ENCODE data around the gene NUCB1.

The NUCB1 gene

DNA sequence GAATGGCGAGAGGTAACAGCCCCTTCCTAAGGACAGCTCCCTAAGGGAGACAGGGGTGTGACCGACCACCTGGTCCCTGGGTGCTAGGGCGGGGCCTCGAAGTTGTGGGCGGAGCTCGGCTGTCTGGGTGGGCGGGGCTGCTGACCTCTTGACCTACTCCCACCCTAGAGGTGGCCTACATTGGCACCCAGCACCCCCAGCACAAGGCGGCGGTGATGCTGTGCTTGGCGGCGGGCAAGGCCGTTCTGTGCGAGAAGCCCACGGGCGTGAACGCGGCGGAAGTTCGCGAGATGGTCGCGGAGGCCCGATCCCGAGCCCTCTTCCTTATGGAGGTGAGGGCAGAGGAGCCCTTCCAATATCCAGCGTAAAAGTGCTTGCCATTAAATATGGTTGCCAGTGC, 35.8 kb downstream of the NUCB1 start:
- DNase-seq = no peak

DNA sequence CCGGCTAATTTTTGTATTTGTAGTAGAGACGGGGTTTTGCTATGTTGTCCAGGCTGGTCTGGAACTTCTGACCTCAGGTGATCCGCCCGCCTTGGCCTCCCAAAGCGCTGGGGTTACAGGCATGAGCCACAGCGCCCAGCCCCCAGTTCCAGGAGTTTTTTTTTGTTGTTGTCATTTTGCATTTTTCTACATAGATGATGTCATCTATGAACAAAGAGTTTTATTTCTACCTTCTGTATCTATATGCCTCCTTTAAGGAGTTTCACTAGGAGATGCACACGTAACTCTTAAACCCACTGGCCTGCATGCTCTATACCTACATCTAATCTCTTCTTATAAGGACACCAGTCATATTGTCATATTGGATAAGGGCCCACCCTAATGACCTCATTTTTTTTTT, 38.1 kb downstream of the NUCB1 start:
- no peak for DNase-seq

DNA sequence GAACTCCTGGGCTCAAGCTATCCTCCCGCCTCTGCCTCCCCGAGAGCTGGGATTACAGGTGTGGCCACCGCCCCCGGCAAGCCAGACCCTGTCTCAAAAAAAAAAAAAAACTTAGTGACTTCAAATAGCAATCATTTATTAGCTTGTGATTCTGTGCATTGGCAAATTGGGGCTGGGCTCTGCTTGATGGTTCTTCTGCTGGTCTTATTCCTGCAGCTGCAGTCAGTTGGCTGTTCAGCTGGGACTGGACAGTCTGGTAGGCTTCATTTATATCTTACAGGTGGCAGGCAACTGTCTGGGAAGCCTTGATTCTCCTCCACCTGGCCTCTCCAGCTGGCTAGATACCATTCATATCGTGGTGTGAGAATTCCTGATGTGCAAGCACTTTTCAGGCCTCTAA, 40.8 kb downstream of the NUCB1 start:
- no peak for DNase-seq

DNA sequence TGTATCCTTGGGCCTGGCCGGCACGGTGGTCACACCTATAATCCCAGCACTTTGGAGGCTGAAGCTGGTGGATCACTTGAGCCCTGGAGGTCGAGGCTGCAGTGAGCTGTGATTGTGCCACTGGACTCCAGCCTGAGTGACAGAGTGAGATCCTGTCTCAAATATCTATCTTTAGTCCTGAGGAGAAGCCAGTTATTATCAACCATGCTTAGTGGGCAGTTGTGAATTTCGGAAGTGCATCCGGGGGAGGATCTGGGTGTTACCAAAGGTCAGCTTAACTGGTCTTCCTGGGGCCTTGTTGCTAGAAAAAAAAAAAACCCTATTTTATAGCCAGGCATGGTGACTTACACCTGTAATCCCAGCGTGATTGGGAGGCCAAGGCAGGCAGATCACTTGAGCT, 43.0 kb downstream of the NUCB1 start:
- no peak for DNase-seq

DNA sequence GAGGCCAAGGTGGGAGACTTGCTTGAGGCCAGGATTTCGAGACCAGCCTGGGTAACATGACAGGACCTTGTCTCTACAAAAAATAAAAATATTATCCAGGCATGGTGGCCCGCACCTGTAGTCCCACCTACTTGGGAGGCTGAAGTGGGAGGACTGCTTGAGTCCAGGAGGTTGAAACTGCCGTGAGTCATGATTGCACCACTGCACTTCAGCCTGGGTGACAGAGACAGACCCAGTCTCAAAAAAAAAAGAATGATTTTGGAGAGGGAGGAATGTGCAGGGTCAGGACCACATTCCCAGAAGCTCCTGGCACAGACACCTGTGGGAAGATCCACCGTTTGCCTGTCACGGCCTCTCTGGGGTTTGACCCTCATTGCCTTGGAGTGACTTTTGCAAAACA, 45.3 kb downstream of the NUCB1 start:
- DNase-seq = no peak

DNA sequence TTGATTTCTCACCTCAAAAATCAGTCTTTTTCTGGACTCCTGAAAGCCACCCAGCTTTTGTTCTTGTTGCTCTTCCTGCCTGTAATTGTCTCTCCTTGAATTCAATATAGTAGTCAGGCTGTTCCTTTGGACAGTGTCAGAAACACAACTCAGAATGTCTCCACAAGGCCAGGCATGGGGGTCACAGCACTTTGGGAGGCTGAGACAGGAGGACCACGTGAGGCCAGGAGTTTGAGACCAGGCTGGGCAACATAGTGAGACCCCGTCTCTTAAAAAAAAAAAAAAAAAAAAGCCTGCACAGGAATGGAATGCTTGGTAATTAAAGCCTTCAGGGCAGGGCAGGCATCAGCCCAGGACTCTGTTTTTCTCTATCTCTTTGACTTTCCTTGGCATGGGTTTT, 45.7 kb downstream of the NUCB1 start:
- DNase-seq = no peak

DNA sequence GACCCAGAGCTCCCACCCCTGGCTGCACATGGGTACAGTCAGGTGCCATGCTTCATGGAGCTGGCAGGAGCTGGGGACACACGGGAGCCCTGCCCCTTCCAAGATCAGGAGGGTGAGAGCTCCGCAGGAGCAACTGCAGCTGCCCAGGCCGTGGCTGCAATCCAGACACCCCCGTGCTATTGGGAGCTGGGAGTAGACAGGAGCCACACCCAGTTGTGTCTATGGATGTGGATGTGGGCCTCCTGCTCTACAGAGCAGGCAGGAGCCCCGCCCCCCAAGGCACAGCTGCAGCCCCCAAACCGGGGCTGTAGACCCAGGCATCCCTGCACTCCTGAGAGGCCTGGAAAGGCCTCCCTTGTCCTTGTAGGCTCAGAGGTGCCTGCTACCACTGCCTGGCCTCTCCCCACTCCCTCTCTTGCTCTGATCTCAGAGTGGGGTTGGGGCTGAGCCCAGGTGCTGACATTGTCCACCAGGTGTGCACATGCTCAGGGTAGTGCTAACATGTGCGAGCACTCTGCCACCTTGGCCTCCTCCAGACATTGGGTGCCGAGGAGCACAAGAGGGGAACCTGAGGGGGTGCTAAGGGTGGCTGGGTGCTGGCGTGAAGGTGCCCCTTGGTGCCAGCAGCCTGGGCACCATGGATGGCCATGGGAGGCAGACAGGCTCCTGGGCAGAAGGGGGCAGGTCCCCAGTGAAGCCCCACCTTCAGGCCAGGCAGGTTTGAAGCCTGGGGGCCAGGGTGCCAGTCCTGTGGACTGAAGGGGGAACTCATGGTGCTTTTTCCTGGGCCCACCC, 46.5 kb downstream of the NUCB1 start:
- no peak for DNase-seq

DNA sequence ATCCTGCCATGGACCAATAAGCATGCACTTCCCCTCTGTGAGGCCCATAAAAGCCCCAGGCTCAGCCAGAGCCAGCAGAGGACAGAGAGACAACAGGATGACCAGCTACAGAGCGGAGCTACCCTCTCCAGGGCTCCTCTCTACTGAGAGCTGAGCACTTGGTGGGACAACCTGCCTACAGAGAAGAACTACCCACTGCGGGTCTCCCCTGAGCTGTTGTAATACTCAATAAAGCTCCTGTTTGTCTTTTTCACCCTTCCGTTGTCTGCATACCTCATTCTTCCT, 47.1 kb downstream of the NUCB1 start:
- no peak for DNase-seq

DNA sequence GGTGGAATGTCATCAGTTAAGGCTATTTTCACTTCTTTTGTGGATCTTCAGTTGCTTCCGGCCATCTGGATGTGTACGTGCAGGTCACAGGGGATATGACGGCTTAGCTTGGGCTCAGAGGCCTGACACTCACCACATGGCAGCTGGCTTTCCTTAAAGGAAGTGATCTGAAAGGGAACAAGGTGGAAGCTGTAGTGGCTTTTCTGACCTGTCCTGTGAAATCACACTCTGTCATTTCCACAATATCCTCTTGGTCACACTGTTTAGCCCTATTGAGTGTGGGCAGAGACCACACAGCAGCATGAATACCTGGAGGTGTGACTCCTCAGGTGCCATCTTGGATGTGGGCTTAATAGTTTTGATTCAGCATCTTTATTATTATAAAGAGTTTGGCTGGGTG, 50.0 kb downstream of the NUCB1 start:
- no peak for DNase-seq

GRCh38 chr19:48950830-48951519, 50.9 kb downstream of the NUCB1 start:
- no peak for DNase-seq

- no peak for DNase-seq
These were observed 53.0 kb downstream of the NUCB1 start for GRCh38 chr19:48953141-48953540.

DNA sequence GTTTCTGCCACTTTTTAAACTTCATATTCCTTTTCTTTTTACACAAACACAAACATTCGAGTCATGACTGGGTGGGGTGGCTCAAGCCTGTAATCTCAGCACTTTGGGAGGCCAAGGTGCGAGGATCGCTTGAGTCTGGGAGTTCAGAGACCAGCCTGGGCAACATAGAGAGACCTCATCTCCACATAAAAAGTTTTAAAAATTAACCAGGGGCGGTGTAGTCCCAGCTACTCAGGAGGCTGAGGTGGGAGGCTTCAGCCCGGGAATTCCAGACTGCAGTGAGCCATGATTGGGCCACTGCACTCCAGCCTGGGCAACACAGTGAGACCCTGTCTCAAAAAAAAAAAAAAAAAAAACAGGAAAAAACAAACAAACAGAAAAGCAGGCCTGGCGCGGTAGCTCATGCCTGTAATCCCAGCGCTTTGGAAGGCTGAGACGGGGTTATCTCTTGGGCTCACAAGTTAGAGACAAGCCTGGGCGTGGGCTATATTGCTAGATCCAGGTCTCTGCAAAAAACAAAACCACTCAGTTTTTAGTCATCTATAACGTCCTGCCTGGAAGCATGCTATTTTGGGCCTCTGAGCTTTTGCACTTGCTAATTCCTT, 54.0 kb downstream of the NUCB1 start:
- DNase-seq = no peak

DNA sequence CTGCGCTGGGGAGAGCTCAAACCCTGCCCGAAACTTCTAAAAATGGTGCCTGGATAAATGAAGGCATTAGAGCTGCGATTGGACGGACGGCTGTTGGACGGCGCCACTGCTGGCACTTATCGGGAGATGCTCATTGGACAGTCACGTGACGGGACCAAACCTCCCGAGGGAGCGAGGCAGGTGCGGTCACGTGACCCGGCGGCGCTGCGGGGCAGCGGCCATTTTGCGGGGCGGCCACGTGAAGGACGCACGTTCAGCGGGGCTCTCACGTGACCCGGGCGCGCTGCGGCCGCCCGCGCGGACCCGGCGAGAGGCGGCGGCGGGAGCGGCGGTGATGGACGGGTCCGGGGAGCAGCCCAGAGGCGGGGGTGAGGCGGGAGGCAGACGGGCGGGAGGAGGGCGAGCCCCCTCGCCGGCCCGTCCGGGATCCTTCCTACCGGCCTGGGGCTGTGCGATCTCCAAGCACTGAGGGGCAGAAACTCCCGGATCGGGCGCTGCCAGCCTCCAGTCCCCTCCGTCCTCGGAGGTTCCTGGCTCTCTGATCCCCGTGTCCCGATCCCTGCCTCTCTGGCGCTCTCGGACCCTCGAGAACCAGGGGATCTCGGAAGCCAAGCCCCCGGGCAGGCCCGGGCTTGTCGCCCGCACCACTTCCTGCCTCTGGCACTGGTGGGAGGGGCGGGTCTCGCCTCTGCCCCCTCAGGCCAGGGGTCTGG, 54.6 kb downstream of the NUCB1 start, which contains the start of gene BAX:
BAX (plus strand) TSS at position 281 of the 713 bp plus-strand sequence; CDS start at position 335, 54 bp downstream.
- DNase-seq = peak; percentile 81

GRCh38 chr19:48955308-48955958, 55.3 kb downstream of the NUCB1 start:
- no peak for DNase-seq

DNA sequence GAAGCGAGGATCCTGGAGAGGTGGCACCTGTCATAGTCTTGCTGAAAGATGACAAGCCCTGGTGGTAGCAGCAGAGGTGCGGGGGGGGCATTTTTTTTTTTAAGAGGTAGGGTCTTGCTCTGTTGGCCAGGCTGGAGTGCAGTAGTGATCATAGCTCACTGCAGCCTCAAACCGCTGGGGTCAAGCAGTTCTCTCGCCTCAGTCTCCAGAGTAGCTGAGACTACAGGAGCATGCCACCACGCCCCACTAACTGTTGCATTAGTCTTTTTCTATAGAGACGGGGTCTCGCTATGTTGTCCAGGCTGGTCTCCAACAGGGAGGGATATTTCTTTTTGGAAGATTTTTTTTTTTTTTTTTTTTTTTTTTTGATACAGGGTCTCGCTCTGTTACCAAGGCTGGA, 57.9 kb downstream of the NUCB1 start:
- DNase-seq = no peak

GRCh38 chr19:48959341-48960239, 59.5 kb downstream of the NUCB1 start:
- DNase-seq = no peak

GRCh38 chr19:48961051-48961649, 61.0 kb downstream of the NUCB1 start:
- DNase-seq = no peak

GRCh38 chr19:48961673-48962028, 61.5 kb downstream of the NUCB1 start:
- DNase-seq = no peak

GRCh38 chr19:48962029-48962848, 62.1 kb downstream of the NUCB1 start:
- DNase-seq = no peak

- no peak for DNase-seq
These were observed 62.7 kb downstream of the NUCB1 start for GRCh38 chr19:48962849-48963165.

Measured in activated T-cell treated with anti-CD3 and anti-CD28 coated beads for 4 hours (primary cell).